Activated naive CD8-positive, alpha-beta T cell treated with anti-CD3 and anti-CD28 coated beads, Interleukin-2, amount 10 ng/mL, durations not matched to agents 7 days and 5 days (primary cell): ENCODE measurements around the gene GDI1. TPM values are rescaled to one million over a fixed set of nuclear protein-coding genes. Genes with fewer than 3 reads are reported as not detected.

Experiments
- ATAC-seq: fragments of 150-1000 bp; cut with Tn5 transposase; one replicate; pipeline ENCODE4 v1.10.0; 2021; ENCODE audit warnings: low read depth, moderate library complexity
- POLR2A ChIA-PET: fragments of 350-600 bp; sonication (Branson Sonifier 250); formaldehyde crosslinking; loops from one replicate; lab custom pipeline; 2021; ENCODE audit warnings: antibody characterized with exemption; lab: Charles Lee
- DNase-seq: peaks from one replicate; pipeline ENCODE4 v3.0.0; 2021
- H3K27ac Mint-ChIP-seq: one replicate; pipeline ENCODE4 v1.8.0; 2022; ENCODE audit warnings: mild to moderate bottlenecking, mixed read lengths
- H3K27me3 Mint-ChIP-seq: one replicate; pipeline ENCODE4 v1.8.0; 2022; ENCODE audit warnings: mild to moderate bottlenecking, moderate library complexity, mixed read lengths
- H3K36me3 Mint-ChIP-seq: one replicate; pipeline ENCODE4 v1.8.0; 2021; ENCODE audit warnings: mild to moderate bottlenecking, mixed read lengths
- H3K4me1 Mint-ChIP-seq: one replicate; pipeline ENCODE4 v1.8.0; 2021; ENCODE audit warnings: mixed read lengths
- H3K4me3 Mint-ChIP-seq: one replicate; pipeline ENCODE4 v1.8.0; 2022; ENCODE audit warnings: mild to moderate bottlenecking, moderate library complexity, mixed read lengths
- H3K9me3 Mint-ChIP-seq: one replicate; pipeline ENCODE4 v1.8.0; 2021; ENCODE audit warnings: mixed read lengths
- total RNA-seq, 2 experiments: library from RNA; stranded (reverse); gene quantifications; one replicate each; pipeline ENCODE4 v1.2.3, GENCODE V29; 2021

GDI1 gene
- total RNA-seq, 2 experiments from 2014 or later, result 138 to 147 TPM

- POLR2A ChIA-PET, result no interaction called here
- Mint-ChIP-seq H3K4me1 (peaks cover 4% of the 10 kb centered on the region), H3K9me3 (no peaks in the 10 kb centered on the region), H3K27me3 (no peaks in the 10 kb centered on the region), H3K27ac (no peak overlapping the region), H3K4me3 (no peak overlapping the region), H3K36me3 (no peaks in the 10 kb centered on the region)
- ATAC-seq, result no peak
- no peak for DNase-seq
Observed at GRCh38 chrX:154472685-154473632, 36.0 kb downstream of the GDI1 start.

DNA sequence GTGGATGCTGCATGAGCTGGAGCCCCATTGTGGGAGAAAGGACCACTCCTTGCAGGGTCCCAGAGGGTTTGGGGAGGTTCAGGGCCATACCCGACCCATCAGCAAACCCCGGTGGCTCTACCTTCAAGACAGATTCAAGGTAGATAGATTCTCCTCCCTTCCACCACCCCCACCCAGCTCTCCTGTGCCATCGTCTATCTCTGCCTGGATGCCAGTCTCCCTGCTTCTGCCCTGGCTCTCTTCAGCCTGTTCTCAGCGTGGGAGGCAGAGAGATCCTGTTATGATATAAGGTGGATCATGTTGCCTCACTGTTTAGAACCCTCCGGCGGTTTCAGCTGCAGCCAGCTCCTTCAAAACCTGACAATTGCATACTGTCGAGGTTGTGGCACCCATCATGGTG lies 36.7 kb downstream of the GDI1 start:
- Mint-ChIP-seq H3K36me3 (no peaks in the 10 kb centered on the region), H3K9me3 (no peaks in the 10 kb centered on the region), H3K27me3 (no peaks in the 10 kb centered on the region), H3K4me1 (peaks cover 4% of the 10 kb centered on the region), H3K4me3 (no peak overlapping the region), H3K27ac (no peak overlapping the region)
- ATAC-seq (no peak), DNase-seq (no peak)
- POLR2A ChIA-PET, result no interaction called here

DNA sequence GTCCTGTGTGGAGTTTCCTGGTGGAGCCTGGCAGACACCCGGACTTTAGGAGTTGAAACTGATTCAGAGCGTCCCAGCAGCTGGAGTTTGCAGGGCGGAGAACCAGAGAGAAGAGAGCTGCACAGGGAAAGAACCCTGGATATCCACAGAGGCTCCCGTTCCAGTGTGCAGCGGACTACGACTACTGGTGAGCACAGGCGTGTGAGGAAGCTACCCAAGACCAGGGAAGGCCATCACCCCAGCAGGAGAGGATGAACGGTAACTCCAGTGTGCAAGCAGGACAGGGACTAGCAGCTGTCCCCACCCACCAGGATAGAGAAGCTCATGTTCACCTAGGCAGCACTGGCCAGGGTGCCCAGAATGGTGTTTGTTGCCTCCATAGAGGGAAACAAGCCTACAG lies 39.9 kb downstream of the GDI1 start:
- Mint-ChIP-seq H3K4me3 (no peak overlapping the region), H3K36me3 (no peaks in the 10 kb centered on the region), H3K9me3 (no peaks in the 10 kb centered on the region), H3K27ac (peak overlapping the region; percentile 48), H3K27me3 (no peaks in the 10 kb centered on the region), H3K4me1 (peaks cover 8% of the 10 kb centered on the region)
- ATAC-seq (no peak), DNase-seq (no peak)
- POLR2A ChIA-PET, result interaction anchor here (0.6 to 3.9 kb wide), 10 partner anchors 10 to 77 kb away, joined by 3 to 15 read pairs (median 3); partner anchors contain the start of genes SLC10A3 and UBL4A

GRCh38 chrX:154477891-154478477 lies 41.0 kb downstream of the GDI1 start:
- H3K4me3 Mint-ChIP-seq, result peak overlapping the region; percentile 85
- DNase-seq, result no peak
- POLR2A ChIA-PET, result interaction anchor here (1.0 to 3.9 kb wide), 5 partner anchors 9 to 80 kb away, joined by 3 to 15 read pairs (median 4); partner anchors contain the start of genes SLC10A3 and UBL4A

GRCh38 chrX:154478728-154479622 lies 42.0 kb downstream of the GDI1 start, which contains the start of gene LAGE3:
LAGE3 (minus strand) TSS chrX:154479281; CDS start chrX:154478915, 366 bp downstream.
- Mint-ChIP-seq H3K27me3 (no peaks in the 10 kb centered on the region), H3K4me1 (peaks cover 13% of the 10 kb centered on the region), H3K27ac (peak within 1 kb of the TSS; percentile 94), H3K9me3 (no peaks in the 10 kb centered on the region), H3K36me3 (peaks cover 4% of the 10 kb centered on the region), H3K4me3 (peak within 1 kb of the TSS; percentile 85)
- DNase-seq, result peak; percentile 98
- ATAC-seq, result peak; percentile 94
- POLR2A ChIA-PET, result interaction anchor here (1.0 to 3.9 kb wide), 5 partner anchors 8 to 81 kb away, joined by 3 to 15 read pairs (median 4); partner anchors contain the start of genes SLC10A3 and UBL4A

More at GRCh38 chrX:154477891-154478477, 41.0 kb downstream of the GDI1 start:
- H3K9me3 Mint-ChIP-seq, result no peaks in the 10 kb centered on the region
- peaks cover 8% of the 10 kb centered on the region for H3K4me1 Mint-ChIP-seq
- no peak for ATAC-seq
- H3K36me3 Mint-ChIP-seq, result no peaks in the 10 kb centered on the region
- H3K27ac Mint-ChIP-seq, result peak overlapping the region; percentile 77
- no peaks in the 10 kb centered on the region for H3K27me3 Mint-ChIP-seq

DNA sequence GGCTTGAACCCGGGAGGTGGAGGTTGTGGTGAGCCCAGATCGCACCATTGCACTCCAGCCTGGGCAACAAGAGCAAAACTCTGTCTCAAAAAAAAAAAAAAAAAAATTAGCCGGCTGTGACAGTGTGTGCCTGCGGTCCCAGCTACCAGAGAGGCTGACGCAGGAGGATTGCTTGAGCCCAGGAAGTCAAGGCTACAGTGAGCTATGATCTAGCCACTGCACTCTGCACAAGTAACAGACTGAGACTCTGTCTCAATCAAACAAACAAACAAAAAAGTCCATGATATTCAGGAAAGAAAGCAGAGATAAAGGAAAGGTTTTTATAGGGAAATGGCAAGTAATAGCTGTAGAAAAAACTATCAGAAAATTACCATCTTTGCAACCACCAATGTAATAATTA lies 44.2 kb downstream of the GDI1 start:
- Mint-ChIP-seq H3K36me3 (peaks cover 4% of the 10 kb centered on the region), H3K9me3 (no peaks in the 10 kb centered on the region)
- POLR2A ChIA-PET, result interaction anchor here (0.7 to 2.9 kb wide), 2 partner anchors 9 to 35 kb away, joined by 5 to 15 read pairs; partner anchors contain the start of genes FAM3A and SLC10A3

GRCh38 chrX:154481911-154482601 lies 45.1 kb downstream of the GDI1 start:
- no peaks in the 10 kb centered on the region for H3K9me3 Mint-ChIP-seq
- DNase-seq (no peak), ATAC-seq (no peak)
- no peaks in the 10 kb centered on the region for H3K27me3 Mint-ChIP-seq
- H3K4me3 Mint-ChIP-seq, result no peak overlapping the region
- H3K4me1 Mint-ChIP-seq, result peaks cover 10% of the 10 kb centered on the region
- peak overlapping the region; percentile 36 for H3K27ac Mint-ChIP-seq
- H3K36me3 Mint-ChIP-seq, result peaks cover 4% of the 10 kb centered on the region
- POLR2A ChIA-PET, result interaction anchor here (0.9 to 2.9 kb wide), 2 partner anchors 8 to 70 kb away, joined by 3 to 15 read pairs; partner anchors contain the start of gene SLC10A3

More for the DNA sequence above, 44.2 kb downstream of the GDI1 start:
- Mint-ChIP-seq H3K27me3 (no peaks in the 10 kb centered on the region), H3K4me1 (peaks cover 13% of the 10 kb centered on the region), H3K27ac (no peak overlapping the region), H3K4me3 (no peak overlapping the region)
- ATAC-seq, result no peak
- no peak for DNase-seq

- DNase-seq (no peak), ATAC-seq (no peak)
- H3K36me3 Mint-ChIP-seq, result peaks cover 4% of the 10 kb centered on the region
- H3K9me3 Mint-ChIP-seq, result no peaks in the 10 kb centered on the region
- no peak overlapping the region for H3K27ac Mint-ChIP-seq
- H3K4me1 Mint-ChIP-seq, result peaks cover 8% of the 10 kb centered on the region
- no peak overlapping the region for H3K4me3 Mint-ChIP-seq
- POLR2A ChIA-PET, result interaction anchor here (0.9 kb wide), 1 partner anchor 71 kb away, joined by 3 read pairs; no protein-coding TSS in a partner anchor
- H3K27me3 Mint-ChIP-seq, result no peaks in the 10 kb centered on the region
Observed at GRCh38 chrX:154482786-154483185, 45.8 kb downstream of the GDI1 start.

DNA sequence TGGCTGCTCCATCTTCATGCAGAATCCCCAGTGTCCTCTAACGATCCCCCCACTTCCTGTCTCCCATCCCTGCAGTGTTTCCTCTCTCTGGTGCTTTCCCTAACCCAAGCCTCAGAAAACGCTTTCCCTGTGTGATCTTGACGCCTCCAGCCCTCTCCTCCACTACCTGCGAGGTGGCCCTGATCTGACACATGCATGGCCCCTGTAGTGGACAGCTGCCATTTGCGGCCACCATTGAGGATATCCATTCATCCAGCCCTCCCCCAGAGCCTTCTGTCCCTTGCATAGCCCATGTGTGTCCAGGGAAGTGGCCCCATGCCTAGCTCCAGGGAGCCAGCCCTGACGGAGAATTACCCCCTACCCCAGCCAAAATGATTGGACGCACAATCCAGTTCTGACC lies 46.4 kb downstream of the GDI1 start:
- no peaks in the 10 kb centered on the region for H3K9me3 Mint-ChIP-seq
- H3K27me3 Mint-ChIP-seq, result no peaks in the 10 kb centered on the region
- no peak overlapping the region for H3K27ac Mint-ChIP-seq
- DNase-seq, result no peak
- POLR2A ChIA-PET, result interaction anchor here (0.9 kb wide), 1 partner anchor 71 kb away, joined by 3 read pairs; no protein-coding TSS in a partner anchor
- H3K4me1 Mint-ChIP-seq, result peaks cover 8% of the 10 kb centered on the region
- H3K4me3 Mint-ChIP-seq, result no peak overlapping the region
- no peak for ATAC-seq
- H3K36me3 Mint-ChIP-seq, result peaks cover 4% of the 10 kb centered on the region

DNA sequence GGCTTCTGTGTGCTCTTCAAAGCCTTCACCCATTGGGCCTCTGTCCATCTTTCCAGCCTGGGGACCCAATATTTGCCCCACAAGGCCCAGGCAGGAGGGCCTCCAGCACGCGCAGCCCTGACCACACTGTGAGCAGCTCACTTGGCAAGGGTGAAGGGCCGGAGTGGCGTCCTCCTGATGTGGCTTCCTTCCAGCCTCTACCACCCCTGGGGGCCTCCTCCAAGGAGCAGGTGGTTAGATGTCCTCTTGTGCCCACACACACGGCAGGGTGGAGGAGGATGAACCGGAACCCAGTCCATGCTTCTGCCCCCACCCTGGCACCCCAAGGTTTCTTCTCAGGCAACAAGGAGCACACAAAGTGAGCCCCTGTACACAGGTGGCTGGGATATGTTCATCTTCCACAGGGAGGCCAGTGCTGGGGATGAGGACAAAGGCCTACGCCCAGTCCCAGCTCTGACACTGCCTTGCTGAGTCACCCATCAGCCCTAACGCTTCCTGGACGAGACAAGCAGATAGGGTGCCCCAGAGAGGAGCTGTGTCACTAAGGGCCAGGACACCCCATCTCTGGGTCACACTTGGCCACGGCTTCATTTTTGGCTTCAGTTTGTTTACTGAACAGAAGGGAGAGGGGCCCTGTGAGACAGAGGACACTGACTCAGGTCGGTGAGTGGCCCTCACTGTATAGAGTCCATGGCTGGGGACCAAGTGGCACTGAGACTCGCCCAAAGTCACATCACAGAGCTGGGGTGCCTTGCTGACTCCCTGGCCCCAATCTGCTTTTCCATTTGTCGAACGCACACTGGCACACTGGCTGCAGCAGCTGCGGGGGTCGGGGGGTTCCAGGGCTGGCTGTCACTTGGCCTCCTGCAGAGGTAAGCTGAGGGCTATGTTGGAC lies 47.5 kb downstream of the GDI1 start:
- H3K4me3 Mint-ChIP-seq, result peak overlapping the region; percentile 22
- POLR2A ChIA-PET, result interaction anchor here (1.5 kb wide), 1 partner anchor 86 kb away, joined by 7 read pairs; the partner anchor contains the start of gene RPL10
- no peak for DNase-seq
- no peaks in the 10 kb centered on the region for H3K9me3 Mint-ChIP-seq
- peaks cover 11% of the 10 kb centered on the region for H3K4me1 Mint-ChIP-seq
- peaks cover 4% of the 10 kb centered on the region for H3K36me3 Mint-ChIP-seq
- ATAC-seq, result no peak
- H3K27ac Mint-ChIP-seq, result no peak overlapping the region
- no peaks in the 10 kb centered on the region for H3K27me3 Mint-ChIP-seq
